ENCODE measurements around the gene ADAM23. TPM values are rescaled to one million over a fixed set of nuclear protein-coding genes. Genes with fewer than 3 reads are reported as not detected.

ADAM23 gene
- polyA plus RNA-seq, 2 of the 4 experiments (the other 2 are of a cell fraction), result 6.1 to 7.8 TPM

DNA sequence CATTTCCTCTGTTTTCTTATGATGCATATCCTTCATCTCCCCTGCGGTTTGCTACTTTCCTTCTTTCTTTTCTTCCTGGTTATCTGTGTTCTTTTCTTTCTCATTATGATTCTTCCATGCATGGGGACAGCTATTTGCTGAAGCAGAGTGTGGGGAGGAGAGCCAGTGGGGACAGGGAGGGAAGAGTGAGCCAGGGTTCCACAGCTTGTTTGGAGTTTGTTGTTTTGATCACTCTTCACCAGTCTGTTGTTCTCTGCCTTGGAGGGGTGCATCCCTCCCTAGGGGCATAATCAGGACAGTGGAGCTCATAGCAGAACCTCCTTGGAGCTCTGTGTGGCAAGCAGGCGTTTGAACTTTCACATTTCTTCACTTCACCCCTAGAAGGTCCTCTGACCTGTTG, 68.0 kb downstream of the ADAM23 start:
- POLR2A ChIA-PET, result no interaction called here
- H3K4me1 ChIP-seq, result no peaks in the 10 kb centered on the region
- DNase-seq (ENCODE audit: low read depth in 1 of 2, low spot score in 1 of 2), result no peak
- FAIRE-seq, result no peak
- H3K27ac ChIP-seq, result no peak overlapping the region
- ATAC-seq, result no peak
- WGBS (ENCODE audit: missing lambda C conversion rate), result 13% methylated on average over 2 of the region's 2 CpGs
- H3K4me2 ChIP-seq, result no peak overlapping the region
- no peak overlapping the region for H3K4me3 ChIP-seq
- no peak for TF ChIP-seq HOXB5 (CRISPR knock-in tag; IDR thresholded peaks at IDR 0.05)
- no peak for TF ChIP-seq ESRRA (IDR thresholded peaks at IDR 0.05; ENCODE audit: borderline replicate concordance, low read length)
- TF ChIP-seq, protein P1, sequence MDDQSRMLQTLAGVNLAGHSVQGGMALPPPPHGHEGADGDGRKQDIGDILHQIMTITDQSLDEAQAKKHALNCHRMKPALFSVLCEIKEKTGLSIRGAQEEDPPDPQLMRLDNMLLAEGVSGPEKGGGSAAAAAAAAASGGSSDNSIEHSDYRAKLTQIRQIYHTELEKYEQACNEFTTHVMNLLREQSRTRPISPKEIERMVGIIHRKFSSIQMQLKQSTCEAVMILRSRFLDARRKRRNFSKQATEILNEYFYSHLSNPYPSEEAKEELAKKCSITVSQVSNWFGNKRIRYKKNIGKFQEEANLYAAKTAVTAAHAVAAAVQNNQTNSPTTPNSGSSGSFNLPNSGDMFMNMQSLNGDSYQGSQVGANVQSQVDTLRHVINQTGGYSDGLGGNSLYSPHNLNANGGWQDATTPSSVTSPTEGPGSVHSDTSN (IDR thresholded peaks at IDR 0.05), result no peak
- TF ChIP-seq FOSB (CRISPR knock-in tag; IDR thresholded peaks at IDR 0.05), result no peak
- no peak for TF ChIP-seq BHLHE40 (IDR thresholded peaks at IDR 0.05; ENCODE audit: low read depth, low read length)
- TF ChIP-seq JUN (IDR thresholded peaks at IDR 0.05), result no peak
- TF ChIP-seq, protein P2, sequence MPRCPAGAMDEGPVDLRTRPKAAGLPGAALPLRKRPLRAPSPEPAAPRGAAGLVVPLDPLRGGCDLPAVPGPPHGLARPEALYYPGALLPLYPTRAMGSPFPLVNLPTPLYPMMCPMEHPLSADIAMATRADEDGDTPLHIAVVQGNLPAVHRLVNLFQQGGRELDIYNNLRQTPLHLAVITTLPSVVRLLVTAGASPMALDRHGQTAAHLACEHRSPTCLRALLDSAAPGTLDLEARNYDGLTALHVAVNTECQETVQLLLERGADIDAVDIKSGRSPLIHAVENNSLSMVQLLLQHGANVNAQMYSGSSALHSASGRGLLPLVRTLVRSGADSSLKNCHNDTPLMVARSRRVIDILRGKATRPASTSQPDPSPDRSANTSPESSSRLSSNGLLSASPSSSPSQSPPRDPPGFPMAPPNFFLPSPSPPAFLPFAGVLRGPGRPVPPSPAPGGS (IDR thresholded peaks at IDR 0.05), result no peak
- no peak for TF ChIP-seq NR3C1 (IDR thresholded peaks at IDR 0.05)
- TF ChIP-seq PHF8 (IDR thresholded peaks at IDR 0.05; ENCODE audit: borderline replicate concordance, low read depth), result no peak
- no peak for TF ChIP-seq FOSL2 (IDR thresholded peaks at IDR 0.05)
- no peak for TF ChIP-seq FOSL2 (CRISPR knock-in tag; IDR thresholded peaks at IDR 0.05)
- TF ChIP-seq KDM5A (IDR thresholded peaks at IDR 0.05), result no peak
- no peak for TF ChIP-seq ZSCAN20 (CRISPR knock-in tag; IDR thresholded peaks at IDR 0.05)
- no peak for TF ChIP-seq POLR2A (IDR thresholded peaks at IDR 0.05; ENCODE audit: low read length)
- no peak for TF ChIP-seq RNF2 (IDR thresholded peaks at IDR 0.05; ENCODE audit: borderline replicate concordance, low read depth)
- no peak for TF ChIP-seq EP300 (IDR thresholded peaks at IDR 0.05)
- TF ChIP-seq TFCP2L1 (CRISPR knock-in tag; IDR thresholded peaks at IDR 0.05), result no peak
- TF ChIP-seq, protein P3, sequence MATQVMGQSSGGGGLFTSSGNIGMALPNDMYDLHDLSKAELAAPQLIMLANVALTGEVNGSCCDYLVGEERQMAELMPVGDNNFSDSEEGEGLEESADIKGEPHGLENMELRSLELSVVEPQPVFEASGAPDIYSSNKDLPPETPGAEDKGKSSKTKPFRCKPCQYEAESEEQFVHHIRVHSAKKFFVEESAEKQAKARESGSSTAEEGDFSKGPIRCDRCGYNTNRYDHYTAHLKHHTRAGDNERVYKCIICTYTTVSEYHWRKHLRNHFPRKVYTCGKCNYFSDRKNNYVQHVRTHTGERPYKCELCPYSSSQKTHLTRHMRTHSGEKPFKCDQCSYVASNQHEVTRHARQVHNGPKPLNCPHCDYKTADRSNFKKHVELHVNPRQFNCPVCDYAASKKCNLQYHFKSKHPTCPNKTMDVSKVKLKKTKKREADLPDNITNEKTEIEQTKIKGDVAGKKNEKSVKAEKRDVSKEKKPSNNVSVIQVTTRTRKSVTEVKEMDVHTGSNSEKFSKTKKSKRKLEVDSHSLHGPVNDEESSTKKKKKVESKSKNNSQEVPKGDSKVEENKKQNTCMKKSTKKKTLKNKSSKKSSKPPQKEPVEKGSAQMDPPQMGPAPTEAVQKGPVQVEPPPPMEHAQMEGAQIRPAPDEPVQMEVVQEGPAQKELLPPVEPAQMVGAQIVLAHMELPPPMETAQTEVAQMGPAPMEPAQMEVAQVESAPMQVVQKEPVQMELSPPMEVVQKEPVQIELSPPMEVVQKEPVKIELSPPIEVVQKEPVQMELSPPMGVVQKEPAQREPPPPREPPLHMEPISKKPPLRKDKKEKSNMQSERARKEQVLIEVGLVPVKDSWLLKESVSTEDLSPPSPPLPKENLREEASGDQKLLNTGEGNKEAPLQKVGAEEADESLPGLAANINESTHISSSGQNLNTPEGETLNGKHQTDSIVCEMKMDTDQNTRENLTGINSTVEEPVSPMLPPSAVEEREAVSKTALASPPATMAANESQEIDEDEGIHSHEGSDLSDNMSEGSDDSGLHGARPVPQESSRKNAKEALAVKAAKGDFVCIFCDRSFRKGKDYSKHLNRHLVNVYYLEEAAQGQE (IDR thresholded peaks at IDR 0.05), result no peak
- TF ChIP-seq CBX8 (IDR thresholded peaks at IDR 0.05), result no peak
- TF ChIP-seq HOXB13 (CRISPR knock-in tag; IDR thresholded peaks at IDR 0.05; ENCODE audit: low read depth), result no peak
- CTCF ChIA-PET, result interaction anchor here (0.6 kb wide), 1 partner anchor 261 kb away, joined by 3 read pairs; no protein-coding TSS in a partner anchor
- no peaks in the 10 kb centered on the region for H3K9me3 ChIP-seq

DNA sequence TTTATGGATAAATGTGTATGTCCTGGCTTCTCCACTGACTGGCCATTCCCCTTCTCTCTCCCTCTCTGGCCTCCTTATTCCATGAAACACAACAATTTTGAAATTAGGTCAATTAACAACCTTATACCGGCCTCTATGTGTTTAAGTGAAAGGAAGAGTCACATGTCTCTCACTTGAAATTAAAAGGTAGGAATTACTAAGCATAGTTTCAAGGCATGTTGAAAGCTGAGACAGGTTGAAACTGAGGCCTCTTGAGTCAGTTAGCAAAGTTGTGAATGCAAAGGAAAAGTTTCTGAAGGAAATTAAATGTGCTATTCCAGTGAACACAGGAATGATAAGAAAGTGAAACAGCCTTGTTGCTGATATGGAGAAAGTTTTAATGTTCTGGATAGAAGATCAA, 69.7 kb downstream of the ADAM23 start:
- no peak for FAIRE-seq
- ChIA-PET CTCF (no interaction called here), POLR2A (no interaction called here)
- WGBS (ENCODE audit: missing lambda C conversion rate), result 34% methylated on average over 1 of the region's 1 CpG
- DNase-seq (ENCODE audit: low read depth in 1 of 2, low spot score in 1 of 2), result no peak
- ATAC-seq, result no peak
- H3K4me1 ChIP-seq, result no peaks in the 10 kb centered on the region
- H3K4me3 ChIP-seq, result no peak overlapping the region
- H3K4me2 ChIP-seq, result no peak overlapping the region
- H3K9me3 ChIP-seq, result no peaks in the 10 kb centered on the region
- no peak overlapping the region for H3K27ac ChIP-seq
- no peak for TF ChIP-seq MAFK (IDR thresholded peaks at IDR 0.05; ENCODE audit: partially characterized antibody)
- no peak for TF ChIP-seq KDM1A (IDR thresholded peaks at IDR 0.05; ENCODE audit: low read depth)
- no peak for TF ChIP-seq FOXS1 (CRISPR knock-in tag; IDR thresholded peaks at IDR 0.05)
- TF ChIP-seq HOXB13 (CRISPR knock-in tag; IDR thresholded peaks at IDR 0.05; ENCODE audit: low read depth), result no peak
- no peak for TF ChIP-seq SREBF2 (IDR thresholded peaks at IDR 0.05)
- TF ChIP-seq EHF (CRISPR knock-in tag; IDR thresholded peaks at IDR 0.05), result no peak
- no peak for TF ChIP-seq ESRRA (IDR thresholded peaks at IDR 0.05; ENCODE audit: borderline replicate concordance, low read length)
- no peak for TF ChIP-seq RARB (CRISPR knock-in tag; IDR thresholded peaks at IDR 0.05)
- no peak for TF ChIP-seq NPAS2 (CRISPR knock-in tag; IDR thresholded peaks at IDR 0.05; ENCODE audit: borderline replicate concordance)
- no peak for TF ChIP-seq ZFP36 (IDR thresholded peaks at IDR 0.05; ENCODE audit: borderline replicate concordance, partially characterized antibody)
- no peak for TF ChIP-seq TP53 (CRISPR knock-in tag; IDR thresholded peaks at IDR 0.05)
- no peak for TF ChIP-seq ZC3H11A (IDR thresholded peaks at IDR 0.05)
- no peak for TF ChIP-seq FOSL2 (IDR thresholded peaks at IDR 0.05)
- TF ChIP-seq FOSL2 (CRISPR knock-in tag; IDR thresholded peaks at IDR 0.05), result no peak
- no peak for TF ChIP-seq ZNF302 (CRISPR knock-in tag; IDR thresholded peaks at IDR 0.05)

All from A549 (cell line).